ENCODE results near the gene ZCWPW1. TPM values are rescaled to one million over a fixed set of nuclear protein-coding genes. Genes with fewer than 3 reads are reported as not detected.

ZCWPW1 gene
- total RNA-seq, 2 donors from 2014 or later: 1.6 to 3.3 TPM

DNA sequence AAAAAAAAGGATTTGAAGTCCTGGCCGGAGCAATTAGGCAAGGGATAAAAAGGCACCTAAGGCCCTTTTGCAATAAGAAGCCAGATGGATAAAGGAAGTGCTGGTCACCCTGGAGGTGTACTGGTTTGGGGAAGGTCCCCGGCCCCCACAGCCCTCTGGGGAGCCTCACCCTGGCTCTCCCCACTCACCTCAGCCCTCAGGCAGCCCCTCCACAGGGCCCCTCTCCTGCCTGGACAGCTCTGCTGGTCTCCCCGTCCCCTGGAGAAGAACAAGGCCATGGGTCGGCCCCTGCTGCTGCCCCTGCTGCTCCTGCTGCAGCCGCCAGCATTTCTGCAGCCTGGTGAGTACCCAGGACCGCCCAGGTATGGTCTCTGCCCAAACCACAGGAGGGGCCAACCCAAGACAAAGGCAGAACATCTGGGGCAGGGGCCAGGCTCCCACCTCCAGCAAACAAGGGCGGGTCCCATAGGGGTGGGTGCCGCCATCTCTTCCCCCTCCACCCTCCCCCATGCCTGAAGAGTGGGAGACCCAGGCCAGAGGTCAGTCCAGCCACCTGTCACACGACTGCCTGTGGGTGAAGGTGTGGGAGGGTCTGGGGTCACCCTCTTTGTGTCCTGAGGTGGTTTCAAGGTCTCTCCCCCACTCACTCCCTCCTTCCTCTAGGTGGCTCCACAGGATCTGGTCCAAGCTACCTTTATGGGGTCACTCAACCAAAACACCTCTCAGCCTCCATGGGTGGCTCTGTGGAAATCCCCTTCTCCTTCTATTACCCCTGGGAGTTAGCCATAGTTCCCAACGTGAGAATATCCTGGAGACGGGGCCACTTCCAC is 70.3 kb downstream of the ZCWPW1 start, which contains the start of gene PILRB:
TSS of gene PILRB (plus strand) at position 91 of the 830 bp plus-strand sequence. CDS start at position 277, 186 bp downstream.
- no peaks in the 10 kb centered on the region for H3K9me3 ChIP-seq
- WGBS, 2 donors: 89 to 90% methylated on average over 5 to 8 of the region's 11 CpGs

GRCh38 chr7:100357131-100357561 is 71.4 kb downstream of the ZCWPW1 start:
- H3K4me1 ChIP-seq: no peaks in the 10 kb centered on the region
- H3K36me3 ChIP-seq (replicated peaks in 1 of 2; ENCODE audit: insufficient read depth in 1 of 2, low read depth in 2 of 2): peaks cover 6 to 28% of the 10 kb centered on the region in 2 donors
- H3K27me3 ChIP-seq: no peaks in the 10 kb centered on the region
- no peak overlapping the region for H3K27ac ChIP-seq
- no peaks in the 10 kb centered on the region for H3K9me3 ChIP-seq
- no peak overlapping the region for H3K4me3 ChIP-seq
- TF ChIP-seq POLR2A (IDR thresholded peaks at IDR 0.05) (no peak), CTCF (IDR thresholded peaks at IDR 0.05) (no peak)
- no peak for DNase-seq
- no peak for ATAC-seq
- 80 to 93% methylated on average over 1 to 5 of the region's 6 CpGs for WGBS, 2 donors
- intact Hi-C loops (cut with DNase I): no loop called here

More for the DNA sequence above, 70.3 kb downstream of the ZCWPW1 start, which contains the start of gene PILRB:
- no peak within 1 kb of the TSS for H3K4me3 ChIP-seq
- no peaks in the 10 kb centered on the region for H3K4me1 ChIP-seq
- TF ChIP-seq CTCF (IDR thresholded peaks at IDR 0.05) (no peak), POLR2A (IDR thresholded peaks at IDR 0.05) (no peak)
- H3K36me3 ChIP-seq (replicated peaks in 1 of 2; ENCODE audit: insufficient read depth in 1 of 2, low read depth in 2 of 2): peaks cover 6 to 24% of the 10 kb centered on the region in 2 donors
- DNase-seq (no peak), ATAC-seq (no peak)
- intact Hi-C loops (cut with DNase I): no loop called here
- H3K27me3 ChIP-seq: no peaks in the 10 kb centered on the region
- no peak within 1 kb of the TSS for H3K27ac ChIP-seq

DNA sequence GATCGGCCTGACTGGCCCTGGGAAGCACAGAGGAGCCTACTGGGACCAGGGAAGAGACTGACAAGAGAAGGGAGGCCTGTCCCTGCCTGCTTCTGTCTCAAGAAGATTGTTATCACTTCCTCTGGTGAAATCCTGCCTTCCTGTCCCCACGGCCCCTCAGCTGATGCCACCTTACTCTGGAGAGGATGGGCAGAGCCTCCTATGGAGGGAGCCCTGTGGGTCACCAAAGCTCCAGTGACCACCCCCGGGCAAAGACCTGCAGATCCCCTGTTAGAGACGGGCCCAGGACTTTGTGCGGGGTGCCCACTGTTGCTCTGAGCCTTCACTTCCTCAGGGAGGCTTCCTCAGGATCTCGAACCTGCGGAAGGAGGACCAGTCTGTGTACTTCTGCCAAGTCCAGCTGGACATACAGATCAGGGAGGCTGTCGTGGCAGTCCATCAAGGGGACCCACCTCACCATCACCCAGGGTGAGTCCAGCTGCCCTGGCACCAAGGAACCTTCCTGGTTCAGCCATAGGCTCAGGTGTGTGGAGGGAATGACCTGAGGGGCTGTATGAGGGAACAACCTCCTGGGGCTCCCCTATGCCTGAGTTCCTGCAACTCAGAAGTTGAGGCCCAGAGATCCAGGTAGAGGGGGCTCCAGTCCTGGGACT is 72.0 kb downstream of the ZCWPW1 start:
- Histone ChIP-seq H3K4me1 (no peaks in the 10 kb centered on the region), H3K27me3 (no peaks in the 10 kb centered on the region), H3K27ac (no peak overlapping the region), H3K36me3 (replicated peaks in 1 of 2; ENCODE audit: insufficient read depth in 1 of 2, low read depth in 2 of 2) (peaks cover 6 to 28% of the 10 kb centered on the region in 2 donors), H3K9me3 (no peaks in the 10 kb centered on the region), H3K4me3 (no peak overlapping the region)
- TF ChIP-seq CTCF (IDR thresholded peaks at IDR 0.05) (no peak), POLR2A (IDR thresholded peaks at IDR 0.05) (no peak)
- intact Hi-C loops (cut with DNase I): no loop called here
- 80 to 84% methylated on average over 1 to 7 of the region's 8 CpGs for WGBS, 2 donors
- ATAC-seq (no peak), DNase-seq (no peak)

DNA sequence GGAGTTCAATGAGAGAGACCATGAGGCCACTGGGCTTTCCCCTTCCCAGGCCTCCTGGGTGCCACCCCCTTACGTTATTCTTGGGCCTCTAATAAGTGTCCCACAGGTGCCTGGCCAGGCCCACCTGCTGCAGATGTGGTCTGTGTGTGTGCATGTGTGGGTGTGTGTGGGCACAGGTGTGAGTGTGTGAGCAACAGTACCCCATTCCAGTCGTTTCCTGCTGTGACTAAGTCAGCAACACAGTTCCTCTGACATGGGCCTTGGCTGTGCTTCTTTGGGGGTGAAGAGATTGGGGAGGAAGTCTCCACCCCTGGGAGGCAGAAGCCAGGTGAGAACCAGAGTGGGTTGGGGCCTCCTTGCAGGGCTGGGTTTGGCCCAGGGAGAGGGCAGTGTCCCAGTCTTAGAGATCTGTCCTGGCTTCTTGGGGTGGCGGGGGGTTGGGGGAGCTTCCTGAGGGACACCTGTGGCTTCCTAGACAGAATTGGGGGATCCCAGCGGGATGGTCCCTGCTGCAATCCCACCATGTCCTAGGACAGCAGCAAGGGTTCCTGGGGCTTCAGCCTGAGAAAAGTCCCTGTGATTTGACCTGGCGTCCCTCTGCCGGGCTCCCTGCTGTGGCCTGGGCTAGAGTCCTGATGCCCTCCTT is 74.7 kb downstream of the ZCWPW1 start:
- Histone ChIP-seq H3K36me3 (replicated peaks in 1 of 2; ENCODE audit: insufficient read depth in 1 of 2, low read depth in 2 of 2) (peaks cover 6 to 23% of the 10 kb centered on the region in 2 donors), H3K4me1 (no peaks in the 10 kb centered on the region), H3K27me3 (no peaks in the 10 kb centered on the region), H3K27ac (no peak overlapping the region), H3K9me3 (no peaks in the 10 kb centered on the region), H3K4me3 (no peak overlapping the region)
- TF ChIP-seq POLR2A (IDR thresholded peaks at IDR 0.05): no peak
- no peak for TF ChIP-seq CTCF (IDR thresholded peaks at IDR 0.05)
- WGBS, 2 donors: 38 to 82% methylated on average over 1 to 6 of the region's 6 CpGs
- ATAC-seq (no peak), DNase-seq (no peak)
- intact Hi-C loops (cut with DNase I): no loop called here
